ENCODE measurements around the gene TMEM63B.

The TMEM63B gene

GRCh38 chr6:44117397-44118128 lies 9.8 kb upstream of the TMEM63B start:
- DNase-seq (ENCODE audit: low spot score): no peak

GRCh38 chr6:44119704-44120262 lies 7.6 kb upstream of the TMEM63B start:
- DNase-seq (ENCODE audit: low spot score): no peak

- no peak for DNase-seq (ENCODE audit: low spot score)
These were observed 6.5 kb upstream of the TMEM63B start for GRCh38 chr6:44120692-44121443.

- no peak for DNase-seq (ENCODE audit: low spot score)
These were observed 4.6 kb upstream of the TMEM63B start for GRCh38 chr6:44122801-44123200.

GRCh38 chr6:44123544-44123943 lies 3.8 kb upstream of the TMEM63B start:
- no peak for DNase-seq (ENCODE audit: low spot score)

GRCh38 chr6:44126320-44127149 lies 819 bp upstream of the TMEM63B start:
- peak; percentile 36 for DNase-seq (ENCODE audit: low spot score)

GRCh38 chr6:44128020-44128917 lies 915 bp downstream of the TMEM63B start:
- DNase-seq (ENCODE audit: low spot score): peak; percentile 59

GRCh38 chr6:44129841-44130322 lies 2.5 kb downstream of the TMEM63B start:
- DNase-seq (ENCODE audit: low spot score): peak; percentile 93

- no peak for DNase-seq (ENCODE audit: low spot score)
These were observed 4.5 kb downstream of the TMEM63B start for GRCh38 chr6:44131892-44132291.

GRCh38 chr6:44132476-44132875 lies 5.1 kb downstream of the TMEM63B start:
- DNase-seq (ENCODE audit: low spot score): peak; percentile 53

- peak; percentile 60 for DNase-seq (ENCODE audit: low spot score)
These were observed 5.9 kb downstream of the TMEM63B start for GRCh38 chr6:44133003-44133931.

GRCh38 chr6:44133981-44134711 lies 6.8 kb downstream of the TMEM63B start:
- DNase-seq (ENCODE audit: low spot score): peak; percentile 82

- DNase-seq (ENCODE audit: low spot score): no peak
These were observed 7.9 kb downstream of the TMEM63B start for GRCh38 chr6:44135173-44135758.

- no peak for DNase-seq (ENCODE audit: low spot score)
These were observed 8.5 kb downstream of the TMEM63B start for GRCh38 chr6:44135875-44136274.

GRCh38 chr6:44138717-44139350 lies 11.5 kb downstream of the TMEM63B start:
- DNase-seq (ENCODE audit: low spot score): no peak

GRCh38 chr6:44139351-44139743 lies 12.0 kb downstream of the TMEM63B start:
- no peak for DNase-seq (ENCODE audit: low spot score)

- DNase-seq (ENCODE audit: low spot score): no peak
These were observed 15.5 kb downstream of the TMEM63B start for GRCh38 chr6:44142835-44143234.

GRCh38 chr6:44143731-44144130 lies 16.4 kb downstream of the TMEM63B start:
- no peak for DNase-seq (ENCODE audit: low spot score)

Data from hematopoietic multipotent progenitor cell treated with erythropoietin and hydrocortisone succinate and interleukin-3 and kit ligand, for 15 days (in vitro differentiated cells).